ENCODE measurements around the gene USP32. TPM values are rescaled to one million over a fixed set of nuclear protein-coding genes. Genes with fewer than 3 reads are reported as not detected.
"Not testable (repeated sequence)": the region's sequence is repeated elsewhere in the genome, so short reads cannot be mapped to it uniquely, and the experiment has no call there.

Gene USP32
- total and polyA plus RNA-seq, 2 donors (not counting 1 experiment from before 2014, with no cell fraction given) = 7.7 to 48.8 TPM

DNA sequence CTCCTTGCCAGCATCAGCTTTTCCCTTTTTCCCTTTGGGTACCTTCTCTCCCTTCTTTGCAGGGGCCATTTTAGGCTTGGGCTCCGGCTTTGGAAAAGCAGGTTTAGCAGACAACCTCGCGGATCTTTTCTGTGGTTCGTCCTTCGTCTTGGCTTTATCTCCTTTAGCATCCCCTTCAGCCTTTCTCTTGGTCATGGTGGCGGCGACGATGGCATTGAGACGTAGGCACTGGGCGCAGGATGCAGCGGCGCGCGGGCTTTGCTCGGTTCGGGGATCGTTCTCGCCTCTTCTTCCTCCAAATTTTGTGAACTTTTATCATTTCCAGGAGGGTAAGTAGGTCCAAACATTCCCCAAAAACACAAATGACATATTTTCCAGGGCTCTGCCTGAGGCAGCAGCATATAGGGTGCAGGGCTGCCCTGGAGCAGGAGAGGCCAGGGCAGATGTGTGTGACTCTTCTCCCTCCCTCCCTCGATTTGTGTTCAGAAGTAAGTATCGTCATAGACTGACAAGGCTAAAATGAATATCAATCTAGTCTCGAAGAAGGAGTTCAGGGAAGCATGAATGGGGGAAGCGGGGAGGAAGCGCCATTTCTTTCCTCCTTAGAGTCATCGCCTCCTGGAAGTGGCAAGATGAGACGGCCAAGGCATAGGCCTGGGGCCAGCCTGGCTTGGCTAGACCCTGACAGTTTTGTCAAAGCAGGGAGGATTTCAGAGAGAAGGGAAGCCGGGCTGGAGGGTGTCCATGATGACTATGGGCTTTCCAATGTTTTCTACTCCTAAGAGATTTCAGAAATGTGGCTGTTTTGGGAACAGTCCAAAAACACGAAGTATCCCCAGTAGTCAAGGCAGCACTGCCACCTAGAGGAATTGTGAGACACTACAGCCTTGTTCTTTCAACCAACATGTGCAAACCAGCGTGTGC is 43.6 kb upstream of the USP32 start:
- Histone ChIP-seq H3K79me2 (ENCODE audit: control insufficient read depth, insufficient read depth, low read length) (no peaks in the 10 kb centered on the region), H3K36me3 (replicated peaks in 1 of 2; ENCODE audit: control extremely low read depth in 1 of 2, control insufficient read depth in 1 of 2, extremely low read depth in 1 of 2, insufficient read depth in 2 of 2, low read length in 1 of 2) (no peaks in the 10 kb centered on the region), H3K4me1 (ENCODE audit: control insufficient read depth in 2 of 2, insufficient read depth in 2 of 2, low read length in 2 of 2) (no peaks in the 10 kb centered on the region), H3K9ac (ENCODE audit: low read length) (no peak overlapping the region), H4K20me1 (ENCODE audit: control insufficient read depth, insufficient read depth, low read length, poor library complexity, severe bottlenecking) (no peaks in the 10 kb centered on the region), H2AFZ (ENCODE audit: insufficient read depth, low read depth, low read length, poor library complexity, severe bottlenecking) (no peak overlapping the region), H3K27me3 (replicated peaks in 1 of 4; ENCODE audit: control extremely low read depth in 1 of 4, control insufficient read depth in 3 of 4, insufficient read depth in 4 of 4, low read length in 3 of 4) (no peaks in the 10 kb centered on the region), H3K9me3 (ENCODE audit: control extremely low read depth in 1 of 3, control insufficient read depth in 2 of 3, insufficient read depth in 1 of 3, low read length in 2 of 3) (peaks cover 0 to 12% (median 9%) of the 10 kb centered on the region in 3 donors), H3K4me3 (ENCODE audit: control extremely low read depth in 1 of 5, extremely low read depth in 1 of 5, insufficient read depth in 1 of 5, low read depth in 2 of 5, low read length in 4 of 5) (no peak overlapping the region), H3K4me2 (replicated peaks; ENCODE audit: low read depth, low read length, poor library complexity, severe bottlenecking) (no peak overlapping the region), H3K27ac (ENCODE audit: low read length in 2 of 2) (no peak overlapping the region)
- ChIA-PET POLR2A (no interaction called here), CTCF (interaction anchor here (0.6 to 1.6 kb wide), 10 partner anchors 12 to 293 kb away, joined by 3 to 11 read pairs (median 4); no protein-coding TSS in a partner anchor)
- Mint-ChIP-seq H3K9me3 (ENCODE audit: insufficient read depth) (no peaks in the 10 kb centered on the region), H3K27me3 (peaks cover 9% of the 10 kb centered on the region), H3K27ac (no peak overlapping the region), H3K4me1 (no peaks in the 10 kb centered on the region), H3K4me3 (no peak overlapping the region)
- intact Hi-C loops (cut with micrococcal nuclease) = loop anchor here (1.0 kb wide), 3 partner anchors 14 to 292 kb away; no protein-coding TSS in a partner anchor
- ATAC-seq (ENCODE audit: low read depth) (peak; percentile 85), DNase-seq (peak; percentile 79)
- WGBS (ENCODE audit: insufficient coverage) = 89% methylated on average over 18 of the region's 28 CpGs
- no peak for TF ChIP-seq EZH2 (IDR thresholded peaks at IDR 0.05; ENCODE audit: borderline replicate concordance, insufficient read depth, low read depth, low read length, poor library complexity, severe bottlenecking)
- TF ChIP-seq, protein P1, sequence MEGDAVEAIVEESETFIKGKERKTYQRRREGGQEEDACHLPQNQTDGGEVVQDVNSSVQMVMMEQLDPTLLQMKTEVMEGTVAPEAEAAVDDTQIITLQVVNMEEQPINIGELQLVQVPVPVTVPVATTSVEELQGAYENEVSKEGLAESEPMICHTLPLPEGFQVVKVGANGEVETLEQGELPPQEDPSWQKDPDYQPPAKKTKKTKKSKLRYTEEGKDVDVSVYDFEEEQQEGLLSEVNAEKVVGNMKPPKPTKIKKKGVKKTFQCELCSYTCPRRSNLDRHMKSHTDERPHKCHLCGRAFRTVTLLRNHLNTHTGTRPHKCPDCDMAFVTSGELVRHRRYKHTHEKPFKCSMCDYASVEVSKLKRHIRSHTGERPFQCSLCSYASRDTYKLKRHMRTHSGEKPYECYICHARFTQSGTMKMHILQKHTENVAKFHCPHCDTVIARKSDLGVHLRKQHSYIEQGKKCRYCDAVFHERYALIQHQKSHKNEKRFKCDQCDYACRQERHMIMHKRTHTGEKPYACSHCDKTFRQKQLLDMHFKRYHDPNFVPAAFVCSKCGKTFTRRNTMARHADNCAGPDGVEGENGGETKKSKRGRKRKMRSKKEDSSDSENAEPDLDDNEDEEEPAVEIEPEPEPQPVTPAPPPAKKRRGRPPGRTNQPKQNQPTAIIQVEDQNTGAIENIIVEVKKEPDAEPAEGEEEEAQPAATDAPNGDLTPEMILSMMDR (IDR thresholded peaks at IDR 0.05) = peak; percentile 90

DNA sequence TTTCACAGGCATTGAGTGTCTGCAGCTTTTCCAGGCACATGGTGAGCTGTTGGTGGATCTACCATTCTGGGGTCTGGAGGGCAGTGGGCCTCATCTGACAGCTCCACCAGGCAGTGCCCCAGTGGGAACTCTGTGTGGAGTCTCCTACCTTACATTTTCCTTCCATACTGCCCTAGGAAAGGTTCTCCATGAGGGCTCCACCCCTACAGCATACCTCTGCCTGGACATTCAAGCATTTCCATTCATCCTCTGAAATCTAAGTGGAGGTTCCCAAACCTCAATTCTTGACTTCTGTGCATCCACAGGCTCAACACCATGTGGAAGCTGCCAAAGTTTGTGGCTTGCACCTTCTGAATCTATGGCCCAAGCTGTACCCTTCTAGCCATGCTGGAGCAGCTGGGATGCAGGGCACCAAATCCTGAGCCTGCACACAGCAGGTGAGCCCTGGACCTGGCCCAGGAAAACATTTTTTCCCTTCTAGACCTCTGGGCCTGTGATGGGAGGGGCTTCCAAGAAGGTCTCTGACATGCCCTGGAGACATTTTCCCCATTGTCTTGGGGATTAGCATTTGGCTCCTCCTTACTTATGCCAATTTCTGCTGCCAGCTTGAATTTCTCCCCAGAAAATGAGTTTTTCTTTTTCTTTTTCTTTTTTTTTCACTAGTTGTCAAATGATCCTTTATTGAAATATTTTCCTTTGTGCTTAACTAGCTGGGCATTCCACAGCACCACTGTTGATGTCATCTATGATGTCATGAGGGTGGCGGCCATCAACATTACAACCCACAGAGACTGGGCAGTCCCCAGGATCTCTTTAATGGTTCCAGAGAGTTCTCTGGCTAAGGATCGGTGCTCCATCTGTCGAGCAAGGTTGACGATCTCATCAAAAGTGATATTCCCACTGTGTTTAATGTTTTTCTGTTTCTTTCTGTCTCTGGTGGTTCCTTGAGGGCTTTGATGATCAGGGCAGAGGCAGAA is 41.4 kb upstream of the USP32 start:
- H3K4me1 ChIP-seq (ENCODE audit: control insufficient read depth in 2 of 2, insufficient read depth in 2 of 2, low read length in 2 of 2); H3K4me2 ChIP-seq (replicated peaks; ENCODE audit: low read depth, low read length, poor library complexity, severe bottlenecking); H3K9me3 Mint-ChIP-seq (ENCODE audit: insufficient read depth); DNase-seq; H3K9ac ChIP-seq (ENCODE audit: low read length); POLR2A ChIA-PET; ATAC-seq (ENCODE audit: low read depth); H3K36me3 ChIP-seq (replicated peaks in 1 of 2; ENCODE audit: control extremely low read depth in 1 of 2, control insufficient read depth in 1 of 2, extremely low read depth in 1 of 2, insufficient read depth in 2 of 2, low read length in 1 of 2); H4K20me1 ChIP-seq (ENCODE audit: control insufficient read depth, insufficient read depth, low read length, poor library complexity, severe bottlenecking); H3K27me3 ChIP-seq (replicated peaks in 1 of 4; ENCODE audit: control extremely low read depth in 1 of 4, control insufficient read depth in 3 of 4, insufficient read depth in 4 of 4, low read length in 3 of 4); H3K79me2 ChIP-seq (ENCODE audit: control insufficient read depth, insufficient read depth, low read length); H3K4me3 Mint-ChIP-seq; H3K27me3 Mint-ChIP-seq; H3K27ac Mint-ChIP-seq; H3K4me1 Mint-ChIP-seq; intact Hi-C loops (cut with micrococcal nuclease); H2AFZ ChIP-seq (ENCODE audit: insufficient read depth, low read depth, low read length, poor library complexity, severe bottlenecking); H3K27ac ChIP-seq (ENCODE audit: low read length in 2 of 2); H3K4me3 ChIP-seq (ENCODE audit: control extremely low read depth in 1 of 5, extremely low read depth in 1 of 5, insufficient read depth in 1 of 5, low read depth in 2 of 5, low read length in 4 of 5): not testable (repeated sequence)
- CTCF ChIA-PET = interaction anchor here (0.8 to 1.6 kb wide), 7 partner anchors 10 to 291 kb away, joined by 3 to 6 read pairs (median 3); no protein-coding TSS in a partner anchor
- peaks cover 0 to 12% (median 9%) of the 10 kb centered on the region in 3 donors for H3K9me3 ChIP-seq (ENCODE audit: control extremely low read depth in 1 of 3, control insufficient read depth in 2 of 3, insufficient read depth in 1 of 3, low read length in 2 of 3)
- 100% methylated on average over 2 of the region's 4 CpGs for WGBS (ENCODE audit: insufficient coverage)

DNA sequence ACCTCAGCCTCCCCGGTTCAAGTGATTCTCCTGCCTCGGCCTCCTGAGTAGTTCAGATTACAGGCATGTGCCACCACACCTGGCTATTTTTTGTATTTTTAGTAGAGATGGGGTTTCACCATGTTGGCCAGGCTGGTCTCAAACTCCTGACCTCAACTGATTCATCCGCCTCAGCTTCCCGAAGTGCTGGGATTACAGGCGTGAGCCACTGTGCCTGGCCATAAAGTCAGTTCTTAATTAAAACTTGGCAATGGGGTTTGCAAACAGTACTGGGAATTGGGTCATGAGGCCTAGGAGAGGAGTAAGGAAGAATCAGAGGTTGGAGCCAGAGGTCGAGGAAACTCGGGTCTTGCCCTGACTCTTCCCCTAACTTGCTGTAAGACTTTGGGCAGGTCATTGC is 38.6 kb upstream of the USP32 start:
- POLR2A ChIA-PET = interaction anchor here (0.6 to 0.7 kb wide), 2 partner anchors 30 to 228 kb away, joined by 3 to 13 read pairs; no protein-coding TSS in a partner anchor
- H3K27ac Mint-ChIP-seq = not testable (repeated sequence)

More for the DNA sequence above, 38.6 kb upstream of the USP32 start:
- H3K9ac ChIP-seq (ENCODE audit: low read length); H3K27me3 Mint-ChIP-seq; H3K36me3 ChIP-seq (replicated peaks in 1 of 2; ENCODE audit: control extremely low read depth in 1 of 2, control insufficient read depth in 1 of 2, extremely low read depth in 1 of 2, insufficient read depth in 2 of 2, low read length in 1 of 2); H3K4me1 ChIP-seq (ENCODE audit: control insufficient read depth in 2 of 2, insufficient read depth in 2 of 2, low read length in 2 of 2); H3K4me3 Mint-ChIP-seq; H3K4me2 ChIP-seq (replicated peaks; ENCODE audit: low read depth, low read length, poor library complexity, severe bottlenecking); ATAC-seq (ENCODE audit: low read depth); H3K4me3 ChIP-seq (ENCODE audit: control extremely low read depth in 1 of 5, extremely low read depth in 1 of 5, insufficient read depth in 1 of 5, low read depth in 2 of 5, low read length in 4 of 5); H3K27me3 ChIP-seq (replicated peaks in 1 of 4; ENCODE audit: control extremely low read depth in 1 of 4, control insufficient read depth in 3 of 4, insufficient read depth in 4 of 4, low read length in 3 of 4); H4K20me1 ChIP-seq (ENCODE audit: control insufficient read depth, insufficient read depth, low read length, poor library complexity, severe bottlenecking); DNase-seq; intact Hi-C loops (cut with micrococcal nuclease); H3K9me3 Mint-ChIP-seq (ENCODE audit: insufficient read depth); H3K79me2 ChIP-seq (ENCODE audit: control insufficient read depth, insufficient read depth, low read length); H3K4me1 Mint-ChIP-seq; H3K27ac ChIP-seq (ENCODE audit: low read length in 2 of 2); H2AFZ ChIP-seq (ENCODE audit: insufficient read depth, low read depth, low read length, poor library complexity, severe bottlenecking): not testable (repeated sequence)
- CTCF ChIA-PET = interaction anchor here (1.1 kb wide), 1 partner anchor 10 kb away, joined by 4 read pairs; no protein-coding TSS in a partner anchor
- peaks cover 0 to 12% (median 9%) of the 10 kb centered on the region in 3 donors for H3K9me3 ChIP-seq (ENCODE audit: control extremely low read depth in 1 of 3, control insufficient read depth in 2 of 3, insufficient read depth in 1 of 3, low read length in 2 of 3)
- WGBS (ENCODE audit: insufficient coverage) = 98% methylated on average over 7 of the region's 7 CpGs

Data from B cell (primary cell).